ENCODE results near the gene RNF224.

DNA sequence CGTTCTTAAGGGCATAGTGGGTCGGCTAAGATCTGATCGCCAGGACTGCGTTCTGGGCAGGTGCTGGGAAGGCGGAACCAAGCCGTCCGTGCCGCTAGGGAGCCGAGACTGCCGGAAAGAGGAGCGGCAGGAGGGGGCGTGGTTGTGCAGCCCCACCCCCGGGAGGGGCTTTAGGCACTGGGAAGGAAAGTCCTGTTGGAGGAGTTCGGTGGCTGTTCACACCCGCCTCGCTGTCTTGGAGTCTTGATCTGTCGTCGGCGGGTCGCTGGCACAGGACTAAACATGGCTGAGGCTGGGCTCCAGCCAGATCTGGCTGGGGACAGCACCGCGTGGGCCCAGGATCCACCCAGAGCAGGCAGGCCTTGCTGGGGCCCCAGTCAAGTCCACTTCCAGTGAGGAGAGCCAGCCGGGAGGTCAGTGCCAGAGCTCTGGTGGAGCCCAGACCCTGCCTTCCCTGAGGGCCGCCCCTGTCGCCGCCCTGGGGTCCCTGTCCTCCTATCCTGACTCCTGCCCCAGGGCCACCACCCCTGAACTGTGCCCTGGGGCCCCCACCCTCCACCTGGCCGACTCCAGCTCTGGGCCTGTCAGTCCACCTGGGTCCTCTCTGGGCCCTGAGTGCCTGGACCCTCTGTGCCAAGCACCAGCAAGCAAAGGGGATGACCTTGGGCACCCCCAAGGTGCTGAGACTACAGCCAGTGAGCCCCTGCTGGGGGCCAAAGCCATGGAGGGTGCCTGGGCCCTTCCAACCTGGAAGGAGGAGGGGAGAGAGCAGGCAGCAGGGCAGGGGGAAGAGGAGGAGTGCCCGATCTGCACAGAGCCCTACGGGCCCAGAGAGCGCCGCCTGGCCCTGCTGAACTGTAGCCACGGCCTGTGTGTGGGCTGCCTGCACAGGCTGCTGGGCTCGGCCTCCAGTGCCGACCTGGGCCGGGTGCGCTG is 9.8 kb upstream of the RNF224 start:
- TF ChIP-seq, protein P1, sequence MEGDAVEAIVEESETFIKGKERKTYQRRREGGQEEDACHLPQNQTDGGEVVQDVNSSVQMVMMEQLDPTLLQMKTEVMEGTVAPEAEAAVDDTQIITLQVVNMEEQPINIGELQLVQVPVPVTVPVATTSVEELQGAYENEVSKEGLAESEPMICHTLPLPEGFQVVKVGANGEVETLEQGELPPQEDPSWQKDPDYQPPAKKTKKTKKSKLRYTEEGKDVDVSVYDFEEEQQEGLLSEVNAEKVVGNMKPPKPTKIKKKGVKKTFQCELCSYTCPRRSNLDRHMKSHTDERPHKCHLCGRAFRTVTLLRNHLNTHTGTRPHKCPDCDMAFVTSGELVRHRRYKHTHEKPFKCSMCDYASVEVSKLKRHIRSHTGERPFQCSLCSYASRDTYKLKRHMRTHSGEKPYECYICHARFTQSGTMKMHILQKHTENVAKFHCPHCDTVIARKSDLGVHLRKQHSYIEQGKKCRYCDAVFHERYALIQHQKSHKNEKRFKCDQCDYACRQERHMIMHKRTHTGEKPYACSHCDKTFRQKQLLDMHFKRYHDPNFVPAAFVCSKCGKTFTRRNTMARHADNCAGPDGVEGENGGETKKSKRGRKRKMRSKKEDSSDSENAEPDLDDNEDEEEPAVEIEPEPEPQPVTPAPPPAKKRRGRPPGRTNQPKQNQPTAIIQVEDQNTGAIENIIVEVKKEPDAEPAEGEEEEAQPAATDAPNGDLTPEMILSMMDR (IDR thresholded peaks at IDR 0.05; ENCODE audit: insufficient read depth, low read depth, low read length) = no peak
- TF ChIP-seq EZH2 (IDR thresholded peaks at IDR 0.05; ENCODE audit: insufficient read depth, low read length) = no peak
